NCI-H2196 (cell line): ENCODE data around the gene LDLRAD3.

ENCODE experiments used
- DNase-seq: peaks from one replicate; lab custom pipeline; 2025; ENCODE audit not compliant: unreplicated experiment; lab: John Stamatoyannopoulos, UW

Gene LDLRAD3

GRCh38 chr11:36193290-36193619 is 249.4 kb downstream of the LDLRAD3 start:
- no peak for DNase-seq

GRCh38 chr11:36193721-36194120 is 249.9 kb downstream of the LDLRAD3 start:
- no peak for DNase-seq

GRCh38 chr11:36195496-36196354 is 251.9 kb downstream of the LDLRAD3 start:
- no peak for DNase-seq

- no peak for DNase-seq
Measured at GRCh38 chr11:36196411-36196998, 252.6 kb downstream of the LDLRAD3 start.

- DNase-seq: no peak
Measured at GRCh38 chr11:36201411-36201810, 257.5 kb downstream of the LDLRAD3 start.

GRCh38 chr11:36205536-36205935 is 261.7 kb downstream of the LDLRAD3 start:
- DNase-seq: no peak

GRCh38 chr11:36210529-36210928 is 266.7 kb downstream of the LDLRAD3 start:
- DNase-seq: no peak

- DNase-seq: no peak
Measured at GRCh38 chr11:36211761-36212430, 268.0 kb downstream of the LDLRAD3 start.

GRCh38 chr11:36212564-36213392 is 268.9 kb downstream of the LDLRAD3 start:
- no peak for DNase-seq

- DNase-seq: no peak
Measured at GRCh38 chr11:36213393-36213840, 269.6 kb downstream of the LDLRAD3 start.

GRCh38 chr11:36214480-36214879 is 270.6 kb downstream of the LDLRAD3 start:
- DNase-seq: no peak

GRCh38 chr11:36214976-36215692 is 271.3 kb downstream of the LDLRAD3 start:
- no peak for DNase-seq

- no peak for DNase-seq
Measured at GRCh38 chr11:36215693-36216060, 271.8 kb downstream of the LDLRAD3 start.

- DNase-seq: no peak
Measured at GRCh38 chr11:36216061-36216615, 272.3 kb downstream of the LDLRAD3 start.

GRCh38 chr11:36218283-36218921 is 274.5 kb downstream of the LDLRAD3 start:
- no peak for DNase-seq

GRCh38 chr11:36219996-36220395 is 276.1 kb downstream of the LDLRAD3 start:
- DNase-seq: no peak

GRCh38 chr11:36222831-36223635 is 279.2 kb downstream of the LDLRAD3 start:
- no peak for DNase-seq

- no peak for DNase-seq
Measured at GRCh38 chr11:36224209-36224882, 280.5 kb downstream of the LDLRAD3 start.
